ENCODE results near the gene DAAM1. TPM values are rescaled to one million over a fixed set of nuclear protein-coding genes. Genes with fewer than 3 reads are reported as not detected.

Gene DAAM1
- polyA plus RNA-seq, 1 donor: 67.7 TPM

GRCh38 chr14:59360923-59361794 is 172.7 kb downstream of the DAAM1 start:
- DNase-seq: no peak

GRCh38 chr14:59362513-59362912 is 174.0 kb downstream of the DAAM1 start:
- DNase-seq: no peak

GRCh38 chr14:59363531-59364226 is 175.2 kb downstream of the DAAM1 start:
- DNase-seq: no peak

- no peak for DNase-seq
Observed at GRCh38 chr14:59370158-59370742, 181.8 kb downstream of the DAAM1 start.

DNA sequence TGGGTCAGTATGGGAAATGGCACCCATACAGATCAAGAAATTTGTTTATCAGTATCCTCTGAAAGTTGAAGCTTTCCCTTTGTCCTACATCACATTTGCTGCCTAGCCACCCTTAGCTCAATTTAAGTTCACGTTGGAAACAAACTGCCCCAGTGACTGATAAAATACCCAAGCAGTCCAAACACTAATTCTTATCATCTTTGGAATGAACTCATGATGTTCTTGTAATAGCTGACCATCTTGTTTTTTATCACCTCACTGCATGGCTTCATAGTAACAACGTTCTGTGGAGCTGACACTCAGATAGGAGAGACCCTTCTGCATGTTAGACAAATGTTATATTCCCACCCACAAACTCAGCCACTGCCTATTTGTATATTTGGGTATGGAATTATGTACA is 183.3 kb downstream of the DAAM1 start:
- no peak for DNase-seq

- DNase-seq: no peak
Observed at GRCh38 chr14:59374048-59374447, 185.6 kb downstream of the DAAM1 start.

GRCh38 chr14:59376686-59377085 is 188.2 kb downstream of the DAAM1 start:
- DNase-seq: no peak

DNA sequence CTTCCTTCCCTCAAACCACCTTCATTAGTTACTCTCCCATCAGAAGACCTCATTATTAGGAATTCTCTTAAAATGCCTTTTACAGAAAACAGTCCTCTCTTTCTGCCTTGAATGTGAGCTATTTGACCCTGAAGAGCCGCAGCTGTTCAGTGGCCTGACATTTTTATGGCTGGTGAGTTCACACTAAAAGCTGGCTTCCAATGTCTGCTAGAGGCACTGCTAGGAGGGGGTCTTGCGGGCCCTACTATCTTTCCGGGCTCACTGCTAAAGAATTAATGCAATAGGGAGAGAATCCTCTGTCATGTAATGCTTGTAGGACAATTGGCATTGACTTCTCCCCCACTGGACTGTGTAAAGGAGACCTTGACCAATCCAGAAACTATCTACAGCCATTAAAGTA is 189.0 kb downstream of the DAAM1 start:
- peak; percentile 81 for DNase-seq

GRCh38 chr14:59377991-59378601 is 189.6 kb downstream of the DAAM1 start:
- peak; percentile 46 for DNase-seq

- DNase-seq: no peak
Observed at GRCh38 chr14:59389936-59390335, 201.5 kb downstream of the DAAM1 start.

- DNase-seq: no peak
Observed at GRCh38 chr14:59391388-59391787, 202.9 kb downstream of the DAAM1 start.

DNA sequence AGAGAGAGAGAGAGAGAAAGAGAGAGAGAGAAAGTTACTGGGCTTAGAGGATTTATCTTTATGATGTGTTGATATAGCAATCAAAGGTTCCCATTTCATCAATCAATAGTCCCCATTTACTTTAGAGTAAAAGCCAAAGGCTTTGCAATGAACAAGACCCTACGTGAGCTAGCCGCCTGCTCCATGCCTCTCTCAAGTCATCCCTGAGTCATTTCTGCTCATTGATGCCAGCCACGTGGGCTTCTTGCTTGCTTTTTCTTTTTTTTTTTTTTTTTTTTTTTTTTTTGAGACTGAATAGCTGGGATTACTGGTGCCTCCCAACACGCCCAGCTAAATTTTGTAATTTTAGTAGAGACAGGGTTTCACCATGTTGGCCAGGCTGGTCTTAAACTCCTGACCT is 205.8 kb downstream of the DAAM1 start:
- no peak for DNase-seq

GRCh38 chr14:59395672-59396071 is 207.2 kb downstream of the DAAM1 start:
- no peak for DNase-seq

- DNase-seq: no peak
Observed at GRCh38 chr14:59398841-59399240, 210.4 kb downstream of the DAAM1 start.

DNA sequence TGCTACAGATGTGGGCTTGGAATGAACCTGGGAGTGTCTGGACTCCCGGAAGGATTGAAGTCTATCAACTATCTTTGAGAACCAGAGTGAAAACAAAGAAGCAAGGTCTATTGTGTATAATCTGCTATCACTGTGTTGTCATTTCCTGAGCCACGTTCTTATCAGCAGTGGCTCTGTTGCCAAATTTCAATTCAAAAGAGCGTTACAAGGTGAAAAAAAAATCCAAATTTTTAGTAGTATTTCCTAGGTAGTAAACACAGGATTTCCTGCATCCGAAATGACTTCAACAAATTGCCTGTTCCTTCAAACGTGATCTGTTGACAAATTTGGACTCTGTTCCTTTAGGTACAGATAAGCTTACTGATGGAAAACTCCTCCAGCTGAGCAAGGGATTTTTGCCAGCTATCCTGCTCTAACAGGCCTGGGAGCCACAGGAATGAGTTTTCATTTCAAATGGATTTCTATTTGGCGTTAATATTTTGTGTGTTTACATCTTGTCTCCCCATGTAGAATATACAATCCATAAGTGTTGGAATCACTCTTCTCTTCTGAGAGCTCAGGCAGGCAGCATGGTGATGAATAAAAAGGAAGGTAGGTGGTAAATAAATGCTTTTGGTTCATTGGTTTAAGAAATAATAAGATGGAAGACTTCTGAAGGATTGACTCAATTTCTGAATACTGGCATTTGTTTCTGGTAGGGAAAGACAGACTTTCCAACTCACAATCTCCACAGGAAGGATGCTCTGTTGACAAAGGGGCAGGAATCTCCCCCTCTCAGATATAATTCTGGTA is 218.2 kb downstream of the DAAM1 start:
- DNase-seq: no peak

DNA sequence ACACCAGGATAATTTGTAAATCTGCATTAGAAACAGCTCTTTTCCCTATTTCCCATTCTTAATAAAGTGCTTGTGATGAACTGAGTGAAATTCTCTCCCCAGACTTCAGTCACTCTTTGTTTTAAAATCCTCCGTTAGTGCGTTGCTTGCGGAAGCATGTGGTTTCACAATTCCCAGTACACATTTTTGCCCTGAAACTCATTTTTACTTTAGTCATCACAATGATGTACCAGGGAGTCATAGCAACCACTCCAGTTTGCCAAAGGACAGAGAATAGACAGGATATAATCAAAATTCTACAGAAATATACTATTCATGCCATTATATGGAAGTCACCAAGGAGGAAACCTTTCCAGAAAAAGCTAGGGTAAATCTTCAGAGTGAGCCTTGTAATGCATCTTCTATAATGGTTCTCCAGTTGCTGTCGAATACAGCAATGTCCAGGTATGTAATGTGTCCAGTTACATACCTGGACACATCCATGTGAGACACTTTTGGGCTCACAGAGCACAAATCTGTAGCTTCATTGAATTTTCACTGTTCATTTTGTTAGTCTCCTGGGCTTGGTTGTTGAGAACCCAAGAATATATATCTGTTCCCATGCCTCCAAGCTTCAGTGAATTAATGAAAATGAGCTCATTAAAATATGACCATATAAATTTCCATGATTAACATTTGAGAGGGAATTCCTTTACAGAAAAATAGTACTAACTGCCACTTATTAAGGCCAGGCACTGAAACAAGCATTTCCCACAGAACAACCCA is 219.0 kb downstream of the DAAM1 start:
- DNase-seq: no peak

GRCh38 chr14:59415836-59416602 is 227.6 kb downstream of the DAAM1 start:
- no peak for DNase-seq

DNA sequence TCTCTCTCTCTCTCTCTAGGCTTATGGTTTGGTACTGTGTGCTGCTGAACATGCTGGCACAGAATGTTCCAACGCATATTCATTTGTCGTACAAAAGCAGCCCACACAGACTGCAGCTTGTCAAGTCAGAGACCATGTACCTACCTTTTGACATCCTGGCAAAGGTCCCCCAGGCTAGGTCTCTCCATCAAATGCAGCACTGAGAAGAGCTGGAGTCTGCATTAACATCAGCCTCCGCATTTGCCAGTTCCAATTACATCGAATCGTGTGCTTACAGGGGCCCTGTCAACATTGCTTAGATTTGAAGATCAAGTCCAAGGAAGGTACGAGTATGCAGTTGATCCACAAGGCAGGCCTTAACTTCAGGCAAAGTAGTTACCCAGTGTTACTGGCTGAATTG is 228.8 kb downstream of the DAAM1 start:
- DNase-seq: no peak

GRCh38 chr14:59419303-59419702 is 230.8 kb downstream of the DAAM1 start:
- no peak for DNase-seq
